ENCODE data around the gene DHX34.

DNA sequence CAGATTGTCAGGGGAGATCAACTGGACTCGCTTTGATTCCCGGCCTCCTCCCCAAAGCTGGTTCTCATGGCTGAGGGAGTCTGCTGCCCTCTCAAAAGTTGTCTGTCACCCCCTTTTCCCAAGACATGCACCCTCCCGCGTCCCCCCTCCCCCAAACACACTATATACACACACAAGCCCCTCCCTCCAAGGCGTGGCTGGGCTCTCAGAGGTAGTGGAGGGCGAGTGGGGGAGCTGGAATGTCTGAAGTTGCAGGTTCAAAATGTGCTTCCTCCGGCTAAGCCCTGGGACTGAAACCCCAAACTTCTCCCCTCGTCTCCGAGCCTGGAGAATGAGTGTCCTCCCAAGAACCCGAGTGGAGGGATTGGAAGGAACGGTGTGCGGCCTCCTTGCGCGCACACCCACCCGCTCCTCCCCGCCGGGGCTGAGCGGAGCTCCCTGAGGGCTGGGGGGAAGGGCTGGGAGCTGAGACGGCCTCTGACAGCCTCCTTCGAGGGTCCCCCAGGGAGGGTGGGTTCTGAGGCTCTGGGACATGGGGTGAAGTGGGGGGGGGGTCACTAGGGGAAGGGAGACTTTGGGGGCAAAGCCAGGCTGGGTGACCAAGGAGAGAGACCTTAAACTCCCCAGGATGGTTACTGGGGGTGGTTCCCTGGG, 80.2 kb downstream of the DHX34 start:
- TF ChIP-seq, protein P1, sequence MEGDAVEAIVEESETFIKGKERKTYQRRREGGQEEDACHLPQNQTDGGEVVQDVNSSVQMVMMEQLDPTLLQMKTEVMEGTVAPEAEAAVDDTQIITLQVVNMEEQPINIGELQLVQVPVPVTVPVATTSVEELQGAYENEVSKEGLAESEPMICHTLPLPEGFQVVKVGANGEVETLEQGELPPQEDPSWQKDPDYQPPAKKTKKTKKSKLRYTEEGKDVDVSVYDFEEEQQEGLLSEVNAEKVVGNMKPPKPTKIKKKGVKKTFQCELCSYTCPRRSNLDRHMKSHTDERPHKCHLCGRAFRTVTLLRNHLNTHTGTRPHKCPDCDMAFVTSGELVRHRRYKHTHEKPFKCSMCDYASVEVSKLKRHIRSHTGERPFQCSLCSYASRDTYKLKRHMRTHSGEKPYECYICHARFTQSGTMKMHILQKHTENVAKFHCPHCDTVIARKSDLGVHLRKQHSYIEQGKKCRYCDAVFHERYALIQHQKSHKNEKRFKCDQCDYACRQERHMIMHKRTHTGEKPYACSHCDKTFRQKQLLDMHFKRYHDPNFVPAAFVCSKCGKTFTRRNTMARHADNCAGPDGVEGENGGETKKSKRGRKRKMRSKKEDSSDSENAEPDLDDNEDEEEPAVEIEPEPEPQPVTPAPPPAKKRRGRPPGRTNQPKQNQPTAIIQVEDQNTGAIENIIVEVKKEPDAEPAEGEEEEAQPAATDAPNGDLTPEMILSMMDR (conservative IDR thresholded peaks at IDR 0.05 in 1 of 2, IDR thresholded peaks at IDR 0.05 in 1 of 2; ENCODE audit: low read depth in 1 of 2, low read length in 2 of 2) = no peak
- no peak for TF ChIP-seq EZH2 (IDR thresholded peaks at IDR 0.05; ENCODE audit: low read length, missing control alignments)

All from fibroblast of lung (primary cell).